Ureter (tissue), 1 donor: Measurements from ENCODE around the gene ADAM21. TPM values are rescaled to one million over a fixed set of nuclear protein-coding genes. Genes with fewer than 3 reads are reported as not detected.
"Not testable (repeated sequence)": the region's sequence is repeated elsewhere in the genome, so short reads cannot be mapped to it uniquely, and the experiment has no call there.

ENCODE experiments used
- DNase-seq: peaks from one replicate; pipeline ENCODE4 v3.0.0-alpha.2; 2020; ENCODE audit warnings: low spot score
- total RNA-seq: library from RNA; stranded (reverse); gene quantifications from one replicate; pipeline ENCODE4 v1.2.4, GENCODE V29; 2023
- donor health status: DM: yes; HTN: yes; CAD: no.

The ADAM21 gene
- total RNA-seq: not detected

DNA sequence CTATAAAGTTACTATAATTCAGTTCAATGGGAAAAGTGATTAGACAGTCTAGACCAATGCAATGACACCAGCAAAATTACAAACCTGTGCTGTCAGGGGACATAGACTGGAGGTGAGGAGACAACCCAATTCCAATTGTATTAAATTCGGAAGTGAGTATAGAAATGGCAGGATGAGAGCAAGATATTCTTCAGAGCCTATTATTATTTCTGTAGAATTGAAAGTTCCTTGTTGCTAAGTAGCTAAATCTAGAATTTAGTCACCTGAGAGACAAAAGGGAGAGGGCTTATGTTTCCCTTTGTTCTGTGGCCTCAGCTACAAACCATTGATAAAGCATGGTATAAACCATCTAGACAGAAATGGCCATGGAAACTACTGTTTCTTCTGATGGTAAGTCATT lies at the start of gene ADAM21:
TSS of gene ADAM21 (plus strand) at position 301 of the 400 bp plus-strand sequence. CDS start 5,326 bp downstream, outside the sequence.
- no peak for DNase-seq

DNA sequence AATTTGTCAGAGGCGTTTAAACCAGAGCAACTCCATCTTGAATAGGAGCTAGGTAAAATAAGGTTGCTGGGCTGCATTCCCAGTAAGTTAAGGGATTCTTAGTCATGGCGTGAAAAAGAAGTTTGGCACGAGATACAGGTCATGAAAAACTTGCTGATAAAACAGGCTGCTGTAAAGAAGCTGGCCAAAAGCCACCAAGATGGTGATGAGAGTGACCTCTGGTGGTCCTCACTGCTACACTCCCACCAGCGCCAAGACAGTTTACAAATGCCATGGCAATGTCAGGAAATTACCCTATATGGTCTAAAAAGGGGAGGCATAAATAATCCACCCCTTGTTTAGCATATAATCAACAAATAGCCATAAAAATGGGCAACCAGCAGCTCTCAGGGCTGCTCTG lies 48.6 kb upstream of the ADAM21 start:
- not testable (repeated sequence) for DNase-seq

DNA sequence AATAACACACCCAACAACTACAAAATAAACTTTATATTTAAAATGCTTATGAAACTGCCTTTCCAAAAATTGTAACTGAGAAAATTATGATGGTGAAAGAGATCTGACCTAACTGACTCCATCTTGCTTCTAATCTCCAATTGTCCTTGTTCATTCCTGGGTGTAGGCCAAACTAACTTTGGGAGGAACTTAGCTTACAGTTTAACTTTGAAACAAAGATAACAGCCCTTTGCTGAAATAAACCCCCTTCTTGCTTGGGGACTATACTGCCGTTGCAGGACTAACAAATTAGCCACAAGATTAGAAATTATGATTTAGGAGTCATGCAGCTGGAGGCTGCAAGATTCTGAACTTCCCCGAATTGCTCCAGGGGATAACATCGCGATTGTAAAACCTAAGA lies 45.8 kb upstream of the ADAM21 start:
- not testable (repeated sequence) for DNase-seq

DNA sequence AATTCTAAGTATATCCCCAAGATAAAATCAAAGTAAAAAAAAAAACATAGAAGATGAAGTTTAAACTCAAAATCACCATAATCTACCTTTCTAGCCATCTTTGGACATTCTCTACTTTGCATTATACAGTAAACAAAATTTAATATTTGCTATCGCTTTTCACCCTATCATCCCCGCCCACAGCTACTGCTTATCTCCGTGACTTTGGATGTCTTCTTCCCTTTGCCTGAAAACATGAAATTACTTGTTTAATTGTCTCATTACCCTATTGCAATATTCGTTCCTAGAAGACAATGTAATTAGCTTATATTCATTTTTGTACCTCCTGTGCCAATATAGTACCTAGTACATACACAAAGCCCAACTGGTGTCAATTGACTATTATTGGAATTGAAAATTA lies 44.4 kb upstream of the ADAM21 start:
- DNase-seq: no peak

DNA sequence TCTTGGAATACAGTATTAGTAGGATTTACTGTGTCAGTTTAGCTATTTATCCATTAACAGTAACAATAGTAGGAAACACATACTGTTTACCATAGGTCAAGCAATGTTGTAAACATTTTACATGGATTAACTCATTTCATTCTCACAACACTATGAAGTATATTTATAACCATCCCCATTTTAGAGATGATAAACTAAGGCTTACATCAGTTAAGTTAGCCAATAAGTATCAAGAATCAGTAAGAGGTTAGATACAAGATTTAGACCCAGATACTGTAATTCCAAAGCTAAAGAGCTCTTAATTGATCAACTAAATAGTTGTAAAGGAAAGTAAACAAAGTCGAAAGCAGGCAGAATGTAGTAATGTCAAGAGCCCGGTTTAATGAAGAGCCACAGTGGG lies 36.2 kb upstream of the ADAM21 start:
- no peak for DNase-seq

DNA sequence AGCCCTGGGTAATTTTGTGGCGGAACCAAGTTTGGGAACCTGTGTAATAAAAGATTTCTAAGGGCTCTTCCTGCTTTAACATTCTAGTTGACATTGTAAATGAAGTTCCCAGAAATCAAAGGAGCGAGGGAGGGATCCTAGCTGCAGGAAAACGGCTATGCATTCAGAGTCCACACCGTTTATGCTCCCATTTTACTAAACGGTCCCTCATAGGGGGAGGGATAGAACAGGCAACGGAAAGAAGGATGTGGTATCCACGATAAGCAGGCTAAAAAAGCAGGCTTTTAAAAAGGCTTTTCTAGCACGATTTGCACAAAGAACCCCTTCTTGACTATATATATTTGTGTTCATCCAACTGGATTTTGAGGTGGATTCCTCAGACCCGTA lies 35.6 kb upstream of the ADAM21 start:
- DNase-seq: no peak

DNA sequence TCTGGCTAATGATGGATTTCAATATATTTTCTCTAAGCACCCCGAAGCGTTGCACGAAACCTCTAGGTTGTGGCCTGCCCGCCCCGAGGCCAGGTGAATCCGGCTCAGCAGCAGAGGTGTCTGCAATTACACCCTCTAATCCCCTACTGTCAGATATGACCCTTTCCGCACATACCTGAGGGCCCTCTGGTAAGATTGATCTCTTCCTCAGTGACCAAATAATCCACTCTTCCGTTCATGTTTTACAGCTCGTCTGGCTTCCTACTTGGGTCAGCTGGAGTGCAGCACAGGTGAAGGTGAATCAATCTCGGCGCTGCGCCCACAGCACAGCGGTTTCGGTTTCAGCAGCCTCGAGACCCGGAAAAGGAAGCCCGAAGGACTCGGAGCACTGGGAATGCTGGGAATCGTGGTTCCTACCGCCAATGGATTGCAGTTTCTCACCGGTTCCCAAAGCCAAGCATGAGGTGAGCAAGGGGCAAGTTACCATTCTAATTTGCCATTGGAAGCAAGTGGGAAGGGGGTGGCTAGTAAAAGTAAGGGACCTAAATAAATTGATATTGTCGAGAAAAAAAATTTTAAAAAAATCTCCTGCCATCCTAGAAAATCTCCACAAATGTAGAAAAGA lies 35.1 kb upstream of the ADAM21 start, which contains the start of gene SYNJ2BP:
TSS of gene SYNJ2BP (minus strand) at position 366 of the 625 bp plus-strand sequence. CDS start at position 239, 127 bp downstream.
- peak; percentile 82 for DNase-seq

DNA sequence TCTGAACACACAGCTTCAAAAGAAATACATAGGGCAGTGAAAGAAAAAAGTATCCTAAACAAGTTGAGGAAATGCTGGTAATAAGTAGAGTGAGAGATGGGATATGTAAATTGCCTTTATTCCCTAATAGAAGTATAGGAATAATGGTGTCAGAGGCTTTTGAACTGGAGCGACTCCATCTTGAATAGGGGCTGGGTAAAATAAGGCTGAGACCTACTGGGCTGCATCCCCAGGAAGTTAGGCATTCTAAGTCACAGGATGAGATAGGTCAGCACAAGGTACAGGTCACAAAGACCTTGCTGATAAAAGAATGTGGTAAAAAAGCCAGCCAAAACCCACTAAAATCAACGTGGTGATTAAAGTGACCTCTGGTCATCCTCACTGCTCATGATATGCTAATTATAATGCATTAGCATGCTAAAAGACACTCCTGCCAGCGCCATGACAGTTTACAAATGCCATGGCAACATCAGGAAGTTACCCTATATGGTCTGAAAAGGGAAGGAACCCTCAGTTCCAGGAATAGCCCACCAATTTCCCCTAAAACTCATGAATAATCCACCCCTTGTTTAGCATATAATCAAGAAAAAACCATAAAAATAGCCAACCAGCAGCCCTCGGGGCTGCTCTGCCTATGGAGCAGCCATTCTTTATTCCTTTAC lies 32.6 kb upstream of the ADAM21 start:
- DNase-seq: not testable (repeated sequence)

DNA sequence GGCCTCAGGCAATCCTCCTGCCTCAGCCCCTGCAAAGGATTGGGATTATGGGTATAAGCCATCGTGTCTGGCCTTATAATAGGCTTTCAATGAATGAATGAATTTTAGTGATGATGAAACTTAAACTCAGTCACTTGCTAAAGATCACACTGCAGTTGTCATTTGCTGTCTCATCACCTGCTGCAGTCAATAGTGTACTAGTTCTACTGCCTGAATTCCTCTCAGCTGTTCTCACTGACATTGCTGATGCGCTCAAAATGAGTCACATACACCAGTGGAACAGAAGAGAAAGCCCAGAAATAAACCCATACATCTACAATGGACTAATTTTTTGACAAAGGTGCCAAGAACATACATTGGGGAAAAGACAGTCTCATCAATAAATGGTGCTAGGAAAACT lies 29.4 kb upstream of the ADAM21 start:
- DNase-seq: no peak

DNA sequence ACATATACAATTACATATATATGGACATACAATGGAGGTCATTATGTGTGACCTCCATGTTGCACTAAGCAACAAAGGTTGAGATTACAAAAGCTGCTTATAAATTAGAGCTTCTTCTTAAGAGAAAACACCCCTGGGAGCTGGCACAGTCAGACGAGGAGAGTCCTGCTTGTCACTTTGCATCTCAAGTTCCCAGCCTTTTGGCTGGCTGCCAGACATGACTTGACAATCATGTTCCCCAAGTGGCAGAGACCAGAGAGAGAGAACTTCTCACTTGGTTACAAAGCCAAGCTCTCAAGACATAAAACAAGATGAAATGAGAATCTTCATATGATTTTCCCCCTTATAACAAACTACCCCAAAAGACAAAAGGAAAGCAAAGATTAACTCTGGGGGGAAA lies 26.6 kb upstream of the ADAM21 start:
- DNase-seq: peak; percentile 45

DNA sequence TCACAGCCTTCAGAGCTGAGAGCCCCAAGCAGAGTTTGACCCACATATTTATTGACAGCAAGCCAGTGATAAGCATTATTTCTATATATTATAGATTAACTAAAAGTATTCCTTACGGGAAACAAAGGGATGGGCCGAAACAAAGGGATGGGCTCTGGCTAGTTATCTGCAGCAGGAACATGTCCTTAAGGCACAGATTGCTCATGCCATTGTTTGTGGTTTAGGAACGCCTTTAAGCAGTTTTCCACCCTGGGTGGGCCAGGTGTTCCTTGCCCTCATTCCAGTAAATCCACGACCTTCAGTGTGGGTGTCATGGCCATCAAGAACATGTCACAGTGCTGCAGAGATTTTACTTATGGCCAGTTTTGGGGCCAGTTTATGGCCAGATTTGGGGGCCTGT lies 25.4 kb upstream of the ADAM21 start:
- DNase-seq: not testable (repeated sequence)

DNA sequence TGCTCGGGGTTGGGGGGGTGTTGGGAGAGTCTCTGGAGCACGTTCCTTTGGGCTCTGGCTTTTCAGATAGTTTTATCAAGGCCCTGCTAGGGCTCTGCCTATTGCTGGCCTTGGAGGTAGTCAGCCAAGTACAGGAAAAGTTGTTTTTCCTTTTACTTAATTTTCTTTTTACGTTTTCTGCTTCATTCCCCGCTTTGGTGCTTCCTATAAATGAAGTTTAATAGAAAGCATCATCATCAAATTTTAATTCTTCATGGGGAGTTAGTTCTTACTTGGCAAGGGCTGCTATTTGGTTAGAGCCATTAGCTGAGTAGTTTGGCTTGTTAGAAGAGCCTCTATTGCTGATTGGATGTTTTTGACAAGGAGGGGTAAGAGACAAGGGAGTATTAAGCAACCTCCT lies 15.1 kb upstream of the ADAM21 start:
- no peak for DNase-seq

DNA sequence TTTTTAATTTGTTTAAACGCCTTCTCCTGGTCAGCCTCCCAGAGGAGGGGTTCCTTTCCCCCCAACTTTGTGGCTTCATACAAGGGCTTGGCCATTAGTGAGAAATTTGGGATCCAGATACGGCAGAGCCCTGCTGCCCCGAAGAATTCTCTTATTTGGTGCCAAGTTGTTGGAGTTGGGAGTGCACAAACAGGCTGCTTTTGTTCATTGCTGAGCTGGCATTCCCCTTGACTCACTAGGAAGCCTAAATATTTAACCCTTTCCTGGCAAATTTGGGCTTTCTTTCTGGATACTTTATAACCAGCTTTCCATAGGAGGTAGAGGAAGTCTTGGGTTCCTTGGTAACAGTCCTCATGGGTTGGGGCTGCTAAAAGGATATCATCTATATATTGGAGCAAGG lies 10.3 kb upstream of the ADAM21 start:
- no peak for DNase-seq

DNA sequence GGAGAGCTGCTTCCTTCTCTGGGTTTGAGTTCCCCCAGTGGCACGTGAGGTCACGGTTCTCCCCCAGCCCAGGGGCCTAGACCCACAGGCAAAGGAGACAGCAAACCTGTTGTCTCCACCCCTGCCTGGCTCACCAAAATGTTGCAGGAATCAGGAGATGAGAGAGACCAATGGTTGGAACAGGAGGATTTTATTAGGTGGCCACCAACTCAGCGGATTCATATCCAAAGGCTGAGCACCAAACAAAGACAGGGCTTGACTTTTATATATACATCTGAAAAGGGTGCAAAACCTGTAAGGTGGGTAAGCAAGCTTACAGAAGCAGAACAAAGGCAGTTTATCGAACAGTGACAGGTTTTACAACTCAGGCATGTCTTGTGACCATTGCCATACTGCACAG lies 9.2 kb upstream of the ADAM21 start:
- no peak for DNase-seq

DNA sequence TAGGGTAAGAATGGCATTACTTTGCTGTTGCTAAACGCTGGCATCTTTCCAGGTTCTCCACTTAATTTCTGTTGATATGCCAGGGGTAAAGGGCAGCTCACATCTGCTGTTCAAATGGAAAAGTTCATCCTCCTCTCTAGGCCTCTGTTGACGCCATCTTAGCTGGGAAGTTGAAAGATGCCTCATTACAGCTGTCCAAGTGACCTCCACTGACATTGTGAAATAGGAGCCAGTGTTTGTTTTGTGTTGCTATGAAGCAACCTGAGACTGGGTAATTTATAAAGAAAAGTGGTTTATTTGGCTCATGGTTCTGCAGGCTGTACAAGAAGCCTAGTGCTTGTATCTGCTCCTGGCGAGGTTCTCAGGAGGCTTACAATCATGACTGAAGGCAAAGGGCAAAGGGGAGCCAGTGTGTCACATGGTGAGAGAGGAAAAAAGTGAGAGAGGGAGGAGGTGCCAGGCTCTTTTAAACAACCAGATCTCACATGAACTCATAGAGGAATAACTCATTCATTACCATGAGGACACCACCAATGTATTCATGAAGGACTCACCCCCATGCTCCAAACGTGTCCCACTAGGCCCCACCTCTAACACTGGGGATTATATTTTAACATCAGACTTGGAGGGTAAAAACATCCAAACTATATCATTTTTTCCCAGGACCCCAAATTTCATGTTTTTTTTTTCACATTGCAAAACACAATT lies 3.2 kb upstream of the ADAM21 start:
- no peak for DNase-seq

DNA sequence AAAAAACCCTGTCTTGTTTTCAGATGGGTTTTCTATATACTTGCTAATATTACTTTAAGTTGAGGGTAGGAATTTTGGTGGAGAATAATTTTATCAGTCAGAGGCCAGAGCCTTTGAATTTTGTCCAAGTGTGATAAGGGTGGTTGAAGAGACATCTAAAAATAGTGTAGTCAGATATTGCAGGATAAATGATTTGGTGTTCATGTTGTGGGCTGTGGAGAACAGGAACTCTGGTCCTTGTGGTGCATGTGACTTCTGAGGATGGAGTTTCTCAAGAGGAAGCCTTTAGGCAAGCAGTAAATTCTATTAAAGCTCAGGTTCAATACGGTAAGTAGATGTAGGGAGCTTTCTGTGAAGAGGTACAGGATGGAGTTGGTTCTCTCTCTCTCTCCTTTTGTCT lies 2.8 kb downstream of the ADAM21 start:
- no peak for DNase-seq

DNA sequence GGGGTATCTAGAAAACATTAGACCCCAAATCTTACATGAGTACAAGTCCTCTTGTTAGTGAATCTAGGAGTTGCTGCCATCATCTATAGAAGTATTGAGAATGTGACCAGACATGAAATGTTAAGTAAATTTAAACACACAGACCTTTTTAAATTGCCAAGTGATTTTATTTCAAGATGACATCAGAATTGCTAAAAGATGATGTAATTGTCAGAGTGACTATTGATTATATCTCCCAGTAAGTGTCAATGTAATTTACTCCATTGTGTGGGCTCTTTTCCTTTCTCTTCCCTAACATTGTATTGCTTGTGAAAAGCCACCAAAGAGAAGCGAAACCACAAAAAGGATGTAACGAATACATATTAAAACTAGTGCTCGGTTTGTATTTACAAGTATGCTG lies 16.8 kb downstream of the ADAM21 start:
- DNase-seq: no peak

DNA sequence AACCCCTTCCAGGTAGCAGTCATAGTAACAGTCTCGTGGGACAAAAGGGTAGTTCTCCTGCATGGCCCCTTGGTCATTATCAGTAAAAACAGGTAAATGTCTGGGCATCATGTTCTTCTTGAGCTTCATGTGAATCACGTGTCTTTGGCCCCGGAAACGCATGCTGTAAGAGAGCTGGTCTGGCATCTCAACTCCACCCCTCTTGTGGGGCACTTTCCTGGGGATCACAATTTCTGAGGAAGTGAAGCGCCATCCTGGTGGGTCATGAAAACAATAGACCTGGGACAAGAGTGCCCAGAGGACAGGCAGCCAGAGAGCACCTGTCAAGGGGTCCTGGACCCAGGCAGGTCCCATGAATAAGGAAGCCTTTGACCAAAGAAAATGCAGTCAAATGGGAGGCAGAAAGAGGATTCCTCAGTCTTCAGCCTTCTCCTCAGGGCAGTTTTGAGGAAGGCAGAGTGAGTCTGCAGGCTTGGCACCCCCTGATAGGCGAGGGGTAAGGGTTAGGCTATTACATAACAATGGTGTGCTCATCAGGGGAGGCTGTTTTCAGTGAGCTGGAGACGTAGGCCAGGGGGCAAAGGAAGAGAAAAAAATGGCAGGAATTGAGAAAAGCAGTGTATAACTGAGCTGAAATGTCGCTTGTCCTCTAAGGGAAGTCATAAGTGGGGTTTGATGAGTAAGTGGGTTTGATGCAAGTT lies 19.0 kb downstream of the ADAM21 start:
- DNase-seq: not testable (repeated sequence)

DNA sequence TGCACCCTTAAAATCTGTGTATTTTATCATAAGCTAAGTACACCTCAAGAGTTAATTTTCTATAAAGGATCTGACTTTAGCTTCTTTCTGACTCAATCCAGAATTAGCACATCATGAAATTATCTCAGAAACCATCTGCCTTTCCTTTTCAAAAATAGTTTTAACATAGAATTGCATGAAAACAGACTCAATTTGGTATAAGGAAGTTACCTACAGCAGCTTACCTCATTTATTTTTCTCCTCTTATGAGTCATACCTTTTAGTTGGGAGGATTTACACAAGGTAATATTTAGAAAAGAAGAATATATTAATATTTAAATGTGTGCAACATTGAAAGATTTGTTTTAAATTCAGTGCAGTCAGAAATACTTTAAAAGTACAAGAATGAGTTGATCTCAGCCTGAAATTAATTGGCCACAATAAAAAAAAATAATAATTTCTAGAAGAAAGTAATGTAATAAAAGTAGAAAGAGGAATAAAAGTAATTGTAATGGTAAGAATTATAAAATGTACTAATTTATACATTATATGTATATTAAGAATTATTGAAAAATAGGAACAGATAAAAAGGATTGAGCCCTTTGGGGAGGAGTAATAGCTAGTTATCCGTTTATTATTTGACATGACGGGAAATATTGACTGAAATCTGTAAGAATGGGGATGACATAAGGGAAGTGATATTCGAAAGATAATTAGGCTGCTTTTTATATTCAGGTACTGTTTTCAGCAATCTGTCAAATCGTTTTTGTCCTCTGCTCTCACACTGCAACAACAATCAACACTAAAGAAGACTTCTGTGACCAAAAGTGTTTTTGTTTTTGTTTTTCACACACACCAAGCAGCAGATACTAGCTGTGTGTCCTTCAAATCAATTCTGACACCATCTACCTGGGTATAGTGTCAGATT lies 20.5 kb downstream of the ADAM21 start:
- no peak for DNase-seq

DNA sequence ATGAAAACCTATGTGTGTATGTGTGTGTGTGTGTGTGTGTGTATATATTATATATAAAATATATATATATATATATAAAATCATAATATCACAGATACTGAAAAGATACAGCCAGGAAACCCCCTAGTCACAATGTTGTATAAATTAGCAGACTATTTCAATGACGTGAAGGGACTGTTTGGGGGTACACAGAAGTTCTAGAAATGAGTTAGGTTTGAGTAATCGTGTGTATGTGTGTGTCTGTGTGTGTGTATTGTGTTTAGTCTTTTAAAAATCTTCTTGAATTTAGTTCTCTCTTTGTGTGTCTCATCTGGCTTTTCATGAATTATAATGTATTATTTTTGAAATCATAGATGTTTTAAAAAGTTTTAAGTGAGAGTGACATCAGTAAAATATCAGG lies 21.9 kb downstream of the ADAM21 start:
- DNase-seq: no peak

DNA sequence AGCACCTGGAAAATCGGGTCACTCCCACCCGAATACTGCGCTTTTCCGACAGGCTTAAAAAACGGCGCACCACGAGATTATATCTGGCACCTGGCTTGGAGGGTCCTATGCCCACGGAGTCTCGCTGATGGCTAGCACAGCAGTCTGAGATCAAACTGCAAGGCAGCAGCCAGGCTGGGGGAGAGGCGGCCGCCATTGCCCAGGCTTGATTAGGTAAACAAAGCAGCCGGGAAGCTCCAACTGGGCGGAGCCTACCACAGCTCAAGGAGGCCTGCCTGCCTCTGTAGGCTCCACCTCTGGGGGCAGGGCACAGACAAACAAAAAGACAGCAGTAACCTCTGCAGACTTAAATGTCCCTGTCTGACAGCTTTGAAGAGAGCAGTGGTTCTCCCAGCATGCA lies 23.5 kb downstream of the ADAM21 start:
- not testable (repeated sequence) for DNase-seq
